ENCODE data around the gene USP4.
"Not testable (repeated sequence)": the region's sequence is repeated elsewhere in the genome, so short reads cannot be mapped to it uniquely, and the experiment has no call there.

USP4 gene

DNA sequence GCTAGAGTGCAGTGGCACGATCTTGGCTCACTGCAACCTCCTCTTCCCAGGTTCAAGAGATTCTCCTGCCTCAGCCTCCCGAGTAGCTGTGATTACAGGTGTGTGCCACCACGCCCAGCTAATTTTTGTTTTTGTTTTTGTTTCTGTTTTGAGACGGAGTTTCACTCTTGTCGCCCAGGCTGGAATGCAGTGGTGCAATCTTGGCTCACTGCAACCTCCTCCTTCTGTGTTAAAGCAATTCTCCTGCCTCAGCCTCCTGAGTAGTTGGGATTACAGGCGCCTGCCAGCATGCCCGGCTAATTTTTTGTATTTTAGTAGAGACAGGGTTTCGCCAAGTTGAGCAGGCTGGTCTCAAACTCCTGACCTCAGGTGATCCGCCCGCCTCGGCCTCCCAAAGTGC lies 99.8 kb downstream of the USP4 start:
- not testable (repeated sequence) for DNase-seq

DNA sequence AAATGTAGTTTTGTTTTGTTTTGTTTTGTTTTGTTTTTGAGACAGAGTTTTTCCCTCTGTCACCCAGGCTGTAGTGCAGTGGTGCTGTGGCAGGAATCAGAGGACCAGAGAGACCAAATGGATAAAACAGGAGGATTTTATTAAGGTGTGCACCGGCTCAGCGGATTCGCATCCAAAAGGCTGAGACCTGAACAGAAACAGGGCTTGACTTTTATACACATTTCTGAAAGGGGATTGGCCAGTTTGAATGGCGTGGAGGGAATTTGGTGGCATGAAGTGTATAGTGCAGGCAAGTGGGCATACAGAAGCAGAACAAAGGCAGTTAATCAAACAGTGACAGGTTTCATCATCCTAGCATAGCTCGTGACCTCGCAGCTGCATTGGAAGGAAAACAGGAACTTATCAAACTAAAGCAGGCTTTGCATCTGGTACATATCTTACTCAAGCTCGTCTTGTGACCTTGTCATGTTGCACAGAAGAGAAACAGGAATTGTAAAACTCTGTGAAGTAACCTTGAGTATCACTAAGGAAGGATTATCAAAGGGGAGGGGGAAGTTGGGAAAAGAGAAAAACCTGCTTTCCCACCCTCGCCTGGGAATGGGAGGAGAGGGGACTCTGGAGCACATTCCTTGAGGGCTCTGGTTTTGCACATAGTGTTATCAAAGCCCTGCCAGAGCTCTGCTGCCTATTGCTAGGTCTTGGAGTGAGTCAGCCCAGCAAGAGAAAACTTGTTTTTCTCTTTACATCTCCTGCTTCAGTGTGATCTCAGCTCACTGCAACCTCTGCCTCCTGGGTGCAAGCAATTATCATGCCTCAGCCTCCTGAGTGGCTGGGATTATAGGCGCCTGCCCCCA lies 101.4 kb downstream of the USP4 start:
- no peak for DNase-seq

DNA sequence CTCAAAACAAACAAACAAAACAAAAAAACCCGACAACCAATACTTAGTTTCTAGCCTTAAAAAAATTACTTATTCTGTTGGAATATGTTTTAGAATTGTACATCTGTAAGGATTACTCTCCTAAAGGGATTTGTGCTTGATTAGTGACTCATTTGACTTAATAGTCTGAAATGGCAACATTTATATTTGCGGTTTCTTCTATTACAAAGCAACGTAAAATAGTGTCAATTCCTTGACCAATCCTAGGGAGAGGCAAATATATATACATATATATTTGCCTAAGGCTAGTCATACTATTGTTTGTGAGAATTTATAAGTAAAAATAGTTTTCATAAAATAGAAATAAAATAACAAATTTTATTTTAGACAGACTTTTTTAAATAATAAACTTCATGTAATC lies 102.5 kb downstream of the USP4 start:
- no peak for DNase-seq

DNA sequence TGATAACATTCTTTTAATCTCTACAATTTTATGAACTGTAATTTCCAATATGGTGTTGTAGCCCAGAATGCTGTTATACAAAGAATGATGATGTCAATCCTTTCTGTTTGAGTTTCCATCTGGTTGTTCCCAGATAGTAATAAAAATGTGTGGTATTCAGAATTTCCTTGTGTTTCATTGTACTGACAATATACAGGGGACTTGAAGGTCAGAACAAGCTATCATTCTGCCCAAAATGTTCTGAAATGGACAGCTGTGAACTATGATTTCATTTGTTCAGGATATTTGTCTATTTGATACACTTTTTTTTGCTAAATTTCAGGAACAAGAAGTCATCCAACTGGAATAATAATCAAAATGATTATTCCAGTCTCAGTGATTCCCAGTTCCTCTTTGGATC lies 103.6 kb downstream of the USP4 start:
- DNase-seq = no peak

DNA sequence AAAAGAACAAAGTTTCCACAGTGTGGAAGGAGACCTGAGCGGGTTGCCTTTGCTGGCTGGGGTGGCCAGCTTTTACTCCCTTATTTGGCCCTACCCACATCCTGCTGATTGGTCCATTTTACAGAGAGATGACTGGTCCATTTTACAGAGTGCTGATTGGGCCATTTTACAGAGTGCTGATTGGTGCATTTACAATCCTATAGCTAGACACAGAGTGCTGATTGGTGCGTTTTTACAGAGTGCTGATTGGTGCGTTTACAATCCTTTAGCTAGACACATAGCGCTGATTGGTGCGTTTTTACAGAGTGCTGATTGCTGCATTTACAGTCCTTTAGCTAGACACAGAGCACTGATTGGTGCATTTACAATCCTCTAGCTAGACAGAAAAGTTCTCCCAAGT lies 111.0 kb downstream of the USP4 start:
- DNase-seq = not testable (repeated sequence)
